MCF 10A (cell line): Measurements from ENCODE around the gene TBRG1. TPM values are rescaled to one million over a fixed set of nuclear protein-coding genes. Genes with fewer than 3 reads are reported as not detected.

Experiments
- BruUV-seq: library from RNA; stranded (reverse); fragments of 400-500 nt; replicated peaks from 2 replicates; lab custom pipeline; 2021; lab: Mats Ljungman, UMichigan
- CTCF ChIA-PET: fragments of 300-600 bp; sonication (Branson Sonifier 250); formaldehyde crosslinking; extraction: SDS; loops from one replicate; lab custom pipeline; 2021; ENCODE audit warnings: antibody characterized with exemption, inconsistent platforms; lab: Yijun Ruan, JAX
- POLR2A ChIA-PET: fragments of 300-600, 350-650 bp; sonication (Branson Sonifier 250); formaldehyde crosslinking; extraction: SDS; loops from one replicate; lab custom pipeline; 2020; ENCODE audit warnings: antibody characterized with exemption, inconsistent platforms; lab: Yijun Ruan, JAX
- DNase-seq: peaks from one replicate; pipeline ENCODE4 v3.0.0-alpha.2; 2018; ENCODE audit not compliant: unreplicated experiment
- H3K27ac Mint-ChIP-seq: one replicate; pipeline ENCODE4 v1.8.0; 2022; ENCODE audit warnings: mild to moderate bottlenecking, low read depth, mixed read lengths; ENCODE audit not compliant: unreplicated experiment
- H3K27me3 Mint-ChIP-seq: one replicate; pipeline ENCODE4 v1.8.0; 2022; ENCODE audit warnings: mixed read lengths; ENCODE audit not compliant: insufficient read depth, unreplicated experiment
- H3K36me3 Mint-ChIP-seq: one replicate; pipeline ENCODE4 v1.8.0; 2022; ENCODE audit warnings: mild to moderate bottlenecking, moderate library complexity, mixed read lengths; ENCODE audit not compliant: insufficient read depth, unreplicated experiment
- H3K4me1 Mint-ChIP-seq: one replicate; pipeline ENCODE4 v1.8.0; 2022; ENCODE audit warnings: mixed read lengths; ENCODE audit not compliant: insufficient read depth, unreplicated experiment
- H3K4me3 Mint-ChIP-seq: one replicate; pipeline ENCODE4 v1.8.0; 2022; ENCODE audit warnings: mild to moderate bottlenecking, moderate library complexity, mixed read lengths; ENCODE audit not compliant: unreplicated experiment
- H3K9me3 Mint-ChIP-seq: one replicate; pipeline ENCODE4 v1.8.0; 2022; ENCODE audit warnings: mixed read lengths; ENCODE audit not compliant: unreplicated experiment
- intact Hi-C: fragments of 100-400 bp; cut with micrococcal nuclease; formaldehyde crosslinking; loops from 2 replicates; pipeline ENCODE4 v1.14.1; 2022
- total RNA-seq: library from RNA; stranded (reverse); gene quantifications from 2 replicates; pipeline ENCODE4 v1.2.3, GENCODE V29; 2022
- TF ChIP-seq, protein P1 (sequence below): fragments of 200-600 bp; IDR thresholded peaks from one replicate; pipeline ENCODE4 v1.8.0; 2022; ENCODE audit warnings: antibody characterized with exemption, mild to moderate bottlenecking; ENCODE audit not compliant: unreplicated experiment

TBRG1 gene
- total RNA-seq, 1 experiment from 2014 or later = 54.0 TPM

DNA sequence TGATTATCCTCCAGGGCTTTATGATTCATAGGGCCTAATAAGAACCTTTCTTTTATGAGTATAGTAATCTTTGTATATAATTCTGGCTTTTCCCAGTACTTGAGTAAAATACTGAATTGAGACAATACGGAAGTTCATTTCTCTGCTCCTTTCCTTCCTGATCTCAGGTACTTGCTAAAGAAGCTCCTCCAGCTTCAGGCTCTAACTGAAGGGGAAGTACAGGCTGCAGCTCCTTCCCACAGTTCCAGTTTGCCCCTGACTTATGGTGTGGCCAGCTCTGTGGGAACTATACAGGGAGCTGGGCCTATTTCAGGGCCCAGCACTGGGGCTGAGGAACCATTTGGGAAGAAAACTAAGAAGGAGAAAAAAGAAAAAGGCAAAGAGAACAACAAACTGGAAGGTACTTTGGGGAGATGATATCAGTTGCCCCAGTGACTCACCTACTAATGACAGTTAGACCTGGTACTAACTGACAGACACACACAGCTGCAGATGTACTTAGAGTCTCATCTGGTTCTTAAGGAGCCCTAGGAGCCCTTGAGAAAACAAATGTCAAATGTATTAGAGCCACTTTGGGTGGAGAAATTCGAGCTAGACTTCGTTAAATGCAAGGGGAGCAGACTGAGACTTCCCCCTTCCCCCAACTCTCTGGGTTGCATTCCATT, 3.0 kb downstream of the TBRG1 start:
- peaks cover 17% of the 10 kb centered on the region for H3K4me1 Mint-ChIP-seq
- POLR2A ChIA-PET = interaction anchor here (0.6 to 1.6 kb wide), 3 partner anchors 14 to 753 kb away, joined by 3 to 6 read pairs (median 3); no protein-coding TSS in a partner anchor
- CTCF ChIA-PET = interaction anchor here (0.7 to 4.7 kb wide), 6 partner anchors 7 to 949 kb away, joined by 3 to 38 read pairs (median 7); no protein-coding TSS in a partner anchor
- intact Hi-C loops = no loop called here
- no peaks in the 10 kb centered on the region for H3K9me3 Mint-ChIP-seq
- no TSS peak for BruUV-seq
- no peak for DNase-seq
- no peaks in the 10 kb centered on the region for H3K27me3 Mint-ChIP-seq
- H3K27ac Mint-ChIP-seq = no peak overlapping the region
- TF ChIP-seq, protein P1, sequence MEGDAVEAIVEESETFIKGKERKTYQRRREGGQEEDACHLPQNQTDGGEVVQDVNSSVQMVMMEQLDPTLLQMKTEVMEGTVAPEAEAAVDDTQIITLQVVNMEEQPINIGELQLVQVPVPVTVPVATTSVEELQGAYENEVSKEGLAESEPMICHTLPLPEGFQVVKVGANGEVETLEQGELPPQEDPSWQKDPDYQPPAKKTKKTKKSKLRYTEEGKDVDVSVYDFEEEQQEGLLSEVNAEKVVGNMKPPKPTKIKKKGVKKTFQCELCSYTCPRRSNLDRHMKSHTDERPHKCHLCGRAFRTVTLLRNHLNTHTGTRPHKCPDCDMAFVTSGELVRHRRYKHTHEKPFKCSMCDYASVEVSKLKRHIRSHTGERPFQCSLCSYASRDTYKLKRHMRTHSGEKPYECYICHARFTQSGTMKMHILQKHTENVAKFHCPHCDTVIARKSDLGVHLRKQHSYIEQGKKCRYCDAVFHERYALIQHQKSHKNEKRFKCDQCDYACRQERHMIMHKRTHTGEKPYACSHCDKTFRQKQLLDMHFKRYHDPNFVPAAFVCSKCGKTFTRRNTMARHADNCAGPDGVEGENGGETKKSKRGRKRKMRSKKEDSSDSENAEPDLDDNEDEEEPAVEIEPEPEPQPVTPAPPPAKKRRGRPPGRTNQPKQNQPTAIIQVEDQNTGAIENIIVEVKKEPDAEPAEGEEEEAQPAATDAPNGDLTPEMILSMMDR = no peak
- H3K36me3 Mint-ChIP-seq = peaks cover 50% of the 10 kb centered on the region
- H3K4me3 Mint-ChIP-seq = no peak overlapping the region

DNA sequence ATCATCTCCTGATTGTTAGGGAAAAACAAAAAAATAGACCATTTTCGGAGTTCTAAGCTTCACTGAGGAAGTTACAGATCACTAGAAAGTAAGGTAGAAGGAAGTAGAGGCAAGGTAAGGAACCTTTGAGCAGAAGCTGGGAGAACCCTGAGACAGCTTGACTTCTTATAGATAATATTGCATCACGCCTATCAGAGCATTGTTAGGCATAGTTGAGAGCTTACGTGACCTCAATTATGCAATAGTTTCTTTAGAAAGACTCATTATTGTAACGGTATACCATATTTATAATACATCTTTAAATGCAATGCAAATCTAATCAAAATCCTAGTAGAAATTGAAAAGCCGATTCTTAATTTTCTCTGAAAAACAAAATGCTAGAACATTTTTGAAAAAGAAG, 4.9 kb downstream of the TBRG1 start:
- peak; percentile 46 for DNase-seq
- peaks cover 66% of the 10 kb centered on the region for H3K36me3 Mint-ChIP-seq

DNA sequence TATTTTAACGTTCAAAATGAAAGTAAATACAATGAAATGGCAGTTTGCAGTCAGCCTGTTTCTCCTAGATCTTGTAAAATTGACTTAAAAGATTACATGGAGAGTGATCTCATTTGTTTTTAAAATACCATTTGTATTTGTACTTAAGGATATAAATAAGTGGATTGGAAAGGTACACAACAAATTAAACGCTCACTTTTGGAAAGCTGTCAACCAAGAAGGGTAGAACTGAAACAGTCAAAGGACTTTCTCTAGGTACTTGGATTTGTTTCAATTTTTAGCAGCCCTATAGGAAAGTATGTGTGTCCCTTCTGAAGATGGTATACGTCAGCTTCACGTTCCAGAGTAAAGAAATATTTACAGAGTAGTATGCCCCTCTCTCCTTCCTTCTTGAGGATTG, 7.3 kb downstream of the TBRG1 start:
- ChIA-PET POLR2A (interaction anchor here (0.7 to 1.2 kb wide), 2 partner anchors 10 to 228 kb away, joined by 3 read pairs; no protein-coding TSS in a partner anchor), CTCF (interaction anchor here (0.6 to 6.1 kb wide), 7 partner anchors 10 to 561 kb away, joined by 3 to 44 read pairs (median 5); no protein-coding TSS in a partner anchor)
- BruUV-seq = no TSS peak
- intact Hi-C loops = no loop called here
- no peak for DNase-seq
- Mint-ChIP-seq H3K4me1 (peaks cover 8% of the 10 kb centered on the region), H3K27me3 (no peaks in the 10 kb centered on the region), H3K4me3 (no peak overlapping the region), H3K27ac (no peak overlapping the region), H3K9me3 (no peaks in the 10 kb centered on the region), H3K36me3 (peaks cover 81% of the 10 kb centered on the region)
- TF ChIP-seq, protein P1 = no peak

More for the DNA sequence above, 4.9 kb downstream of the TBRG1 start:
- intact Hi-C loops = no loop called here
- Mint-ChIP-seq H3K4me1 (peaks cover 17% of the 10 kb centered on the region), H3K27me3 (no peaks in the 10 kb centered on the region), H3K4me3 (no peak overlapping the region), H3K27ac (peak overlapping the region; percentile 13), H3K9me3 (no peaks in the 10 kb centered on the region)
- TF ChIP-seq, protein P1 = no peak
- POLR2A ChIA-PET = no interaction called here
- CTCF ChIA-PET = interaction anchor here (0.5 to 1.0 kb wide), 2 partner anchors 17 to 1428 kb away, joined by 4 read pairs; no protein-coding TSS in a partner anchor
- BruUV-seq = no TSS peak

DNA sequence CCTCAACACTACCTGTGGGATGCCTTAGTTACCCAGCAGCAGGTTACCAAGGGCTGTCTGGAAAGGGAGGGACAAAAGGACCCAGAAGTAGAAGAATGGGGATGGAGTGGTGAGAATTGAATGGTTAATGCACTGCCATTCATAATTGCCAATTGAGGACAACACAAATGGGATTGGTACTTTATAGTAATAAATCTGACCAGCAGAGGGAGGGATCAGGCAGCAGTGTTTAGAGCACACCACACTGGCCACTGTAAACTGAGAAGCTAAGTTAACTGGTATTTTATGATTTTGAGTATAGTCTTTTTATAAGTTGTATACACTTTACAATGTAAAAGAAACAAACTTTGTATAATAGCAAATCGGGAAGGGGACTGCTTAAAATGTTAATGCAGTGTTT, 10.7 kb downstream of the TBRG1 start:
- Mint-ChIP-seq H3K4me1 (no peaks in the 10 kb centered on the region), H3K36me3 (peaks cover 74% of the 10 kb centered on the region), H3K9me3 (no peaks in the 10 kb centered on the region), H3K4me3 (no peak overlapping the region), H3K27me3 (no peaks in the 10 kb centered on the region), H3K27ac (no peak overlapping the region)
- CTCF ChIA-PET = interaction anchor here (1.2 to 6.1 kb wide), 4 partner anchors 9 to 130 kb away, joined by 6 to 44 read pairs (median 9); no protein-coding TSS in a partner anchor
- POLR2A ChIA-PET = interaction anchor here (1.1 kb wide), 2 partner anchors 9 to 10 kb away, joined by 3 to 4 read pairs; no protein-coding TSS in a partner anchor
- intact Hi-C loops = no loop called here
- no TSS peak for BruUV-seq
- TF ChIP-seq, protein P1 = no peak
- DNase-seq = peak; percentile 13
